HCT116 (cell line): Measurements from ENCODE around the gene OPHN1. TPM values are rescaled to one million over a fixed set of nuclear protein-coding genes. Genes with fewer than 3 reads are reported as not detected.

Source experiments
- ATAC-seq: fragments of 200-7000 bp; cut with Tn5 transposase; 2 replicates; pipeline ENCODE4 v1.9.1; 2020; ENCODE audit warnings: mild to moderate bottlenecking, moderate library complexity
- BruUV-seq: library from RNA; stranded (reverse); fragments of 400-500 nt; replicated peaks from 2 replicates; lab custom pipeline; 2021; lab: Mats Ljungman, UMichigan
- CTCF ChIA-PET: fragments of 300-600 bp; sonication (Branson Sonifier 250); formaldehyde crosslinking; loops from one replicate; lab custom pipeline; 2021; ENCODE audit warnings: antibody characterized with exemption; lab: Charles Lee
- POLR2A ChIA-PET: fragments of 300-600, 350-600 bp; sonication (Branson Sonifier 250); formaldehyde crosslinking; loops from one replicate; lab custom pipeline; 2021; ENCODE audit warnings: antibody characterized with exemption; lab: Charles Lee
- RAD21 ChIA-PET, 2 experiments: fragments of 300-600 bp; sonication (Branson Sonifier 250); formaldehyde crosslinking; loops; one replicate each; lab custom pipeline; 2023; ENCODE audit warnings: low total read pairs in 2 of 2; ENCODE audit not compliant: uncharacterized antibody in 2 of 2, unreplicated experiment in 2 of 2, low non-redundant PET in 1 of 2; lab: Charles Lee
- DNase-seq: peaks from one replicate; pipeline ENCODE4 v3.0.0-alpha.2; 2010; ENCODE audit warnings: low read depth, low spot score
- H2AFZ ChIP-seq: fragments of 200-600 bp; shearing (Covaris generic), sonication (generic); 2 replicates; pipeline ENCODE4 v1.6.1; 2017; ENCODE audit warnings: low read depth, mixed run types, mixed read lengths, antibody characterized with exemption, low read length; ENCODE audit not compliant: poor library complexity, severe bottlenecking
- H3K27ac ChIP-seq: 2 replicates; pipeline ENCODE4 v1.5.1; 2012; ENCODE audit warnings: low read depth, low read length
- H3K27me3 ChIP-seq: fragments of 200-600 bp; sonication (generic); 2 replicates; pipeline ENCODE4 v1.6.1; 2016; ENCODE audit warnings: mixed run types, low read length, mixed read lengths; ENCODE audit not compliant: insufficient read depth
- H3K36me3 ChIP-seq, 2 experiments: fragments of 200-500 bp in 1 of 2; fragments of 200-600 bp in 1 of 2; sonication (Bioruptor generic) in 1 of 2; sonication (generic) in 1 of 2; 2 replicates each; pipeline versions ENCODE4 v1.5.1 to v1.6.1; 2014 to 2016; ENCODE audit warnings: low read length in 2 of 2, inconsistent platforms in 1 of 2, mixed read lengths in 1 of 2, mixed run types in 1 of 2; ENCODE audit not compliant: insufficient read depth in 2 of 2, control insufficient read depth in 1 of 2
- H3K4me1 ChIP-seq, 2 experiments: fragments of 200-600 bp in 1 of 2; sonication (generic) in 1 of 2; 2 replicates each; pipeline versions ENCODE4 v1.5.1 to v1.6.1; 2012 to 2017; ENCODE audit warnings: low read length in 2 of 2, inconsistent platforms in 1 of 2, mild to moderate bottlenecking in 1 of 2, mixed read lengths in 1 of 2, mixed run types in 1 of 2, moderate library complexity in 1 of 2; ENCODE audit not compliant: insufficient read depth in 2 of 2, control insufficient read depth in 1 of 2
- H3K4me2 ChIP-seq: fragments of 200-600 bp; sonication (generic); 2 replicates; pipeline ENCODE4 v1.6.1; 2017; ENCODE audit warnings: mixed run types, low read length, mixed read lengths
- H3K4me3 ChIP-seq, 2 experiments: fragments of 200-600 bp in 1 of 2; sonication (generic) in 1 of 2; replicated peaks in 1 of 2; 2 replicates each; pipeline ENCODE4 v1.5.1; 2011 to 2016; ENCODE audit warnings: low read length in 2 of 2, control low read depth in 1 of 2, low read depth in 1 of 2, mild to moderate bottlenecking in 1 of 2, mixed read lengths in 1 of 2, mixed run types in 1 of 2
- H3K79me2 ChIP-seq: fragments of 200-600 bp; sonication (generic); 2 replicates; pipeline ENCODE4 v1.6.1; 2017; ENCODE audit warnings: mild to moderate bottlenecking, mixed run types, low read length, moderate library complexity, mixed read lengths; ENCODE audit not compliant: insufficient read depth
- H3K9ac ChIP-seq: fragments of 200-600 bp; sonication (generic); 2 replicates; pipeline ENCODE4 v1.6.1; 2016; ENCODE audit warnings: low read length, mixed read lengths
- H3K9me2 ChIP-seq: fragments of 200-600 bp; sonication (generic), shearing (Covaris generic); 2 replicates; pipeline ENCODE4 v1.6.1; 2017; ENCODE audit warnings: mixed run types, mild to moderate bottlenecking, moderate library complexity; ENCODE audit not compliant: insufficient read depth
- H3K9me3 ChIP-seq, 2 experiments: fragments of 200-500 bp in 1 of 2; fragments of 200-600 bp in 1 of 2; sonication (Bioruptor generic) in 1 of 2; sonication (generic) in 1 of 2; 2 replicates each; pipeline ENCODE4 v1.6.1; 2014 to 2017; ENCODE audit warnings: low read length in 2 of 2, mixed read lengths in 2 of 2, inconsistent platforms in 1 of 2, low read depth in 1 of 2, mild to moderate bottlenecking in 1 of 2, mixed run types in 1 of 2, moderate library complexity in 1 of 2; ENCODE audit not compliant: control insufficient read depth in 1 of 2, insufficient read depth in 1 of 2
- H4K20me1 ChIP-seq: fragments of 200-600 bp; sonication (generic), shearing (Covaris generic); 2 replicates; pipeline ENCODE4 v1.6.1; 2017; ENCODE audit warnings: mixed run types, mild to moderate bottlenecking, moderate library complexity; ENCODE audit not compliant: insufficient read depth
- CBX3 ChIP-seq: IDR thresholded peaks from 2 replicates; pipeline ENCODE4 v1.6.1; 2012; ENCODE audit warnings: low read depth
- EGR1 ChIP-seq: IDR thresholded peaks from 2 replicates; pipeline ENCODE4 v1.6.1; 2012; ENCODE audit warnings: low read depth
- ELF1 ChIP-seq: IDR thresholded peaks from 2 replicates; pipeline ENCODE4 v1.6.1; 2012; ENCODE audit warnings: low read depth, borderline replicate concordance
- EZH2 ChIP-seq: fragments of 200-600 bp; sonication (generic); IDR thresholded peaks from 2 replicates; pipeline ENCODE4 v1.6.1; 2017; ENCODE audit warnings: antibody characterized with exemption, mixed run types
- POLR2AphosphoS5 ChIP-seq: IDR thresholded peaks from 2 replicates; pipeline ENCODE4 v1.6.1; 2011; ENCODE audit warnings: mild to moderate bottlenecking, low read depth, low read length, moderate library complexity
- RAD21 ChIP-seq: IDR thresholded peaks from 2 replicates; pipeline ENCODE4 v1.6.1; 2012; ENCODE audit warnings: low read depth, mild to moderate bottlenecking
- SP1 ChIP-seq: IDR thresholded peaks from 2 replicates; pipeline ENCODE4 v1.6.1; 2012; ENCODE audit warnings: low read depth
- SRF ChIP-seq: IDR thresholded peaks from 2 replicates; pipeline ENCODE4 v1.6.1; 2012; ENCODE audit warnings: low read depth
- TCF7L2 ChIP-seq: IDR thresholded peaks from 2 replicates; pipeline ENCODE4 v1.7.0; 2011; ENCODE audit warnings: borderline replicate concordance, inconsistent platforms; ENCODE audit not compliant: insufficient read depth, insufficient read length; ENCODE audit errors: extremely low read depth
- YY1 ChIP-seq: IDR thresholded peaks from 2 replicates; pipeline ENCODE4 v1.6.1; 2011; ENCODE audit warnings: low read length, low read depth, moderate library complexity, mild to moderate bottlenecking; ENCODE audit not compliant: insufficient replicate concordance; ENCODE audit errors: extremely low read depth
- intact Hi-C: fragments of 100-400 bp; cut with micrococcal nuclease; formaldehyde crosslinking; loops from 2 replicates; pipeline ENCODE4 v1.10.0; 2022
- total RNA-seq: library from RNA; stranded (reverse); gene quantifications from one replicate; pipeline ENCODE4 v1.2.1, GENCODE V29; 2021; ENCODE audit not compliant: unreplicated experiment
- TF ChIP-seq, protein P1 (sequence below), 3 experiments: fragments of 200-600 bp in 1 of 3; sonication (generic) in 1 of 3; IDR thresholded peaks in 2 of 3; conservative IDR thresholded peaks in 1 of 3; 2 replicates each; pipeline ENCODE4 v1.5.1; 2012 to 2017; ENCODE audit warnings: low read depth in 2 of 3, low read length in 2 of 3, antibody characterized with exemption in 1 of 3, borderline replicate concordance in 1 of 3, control low read depth in 1 of 3, mild to moderate bottlenecking in 1 of 3, mixed read lengths in 1 of 3, mixed run types in 1 of 3, moderate library complexity in 1 of 3; ENCODE audit not compliant: insufficient read depth in 1 of 3
- TF ChIP-seq, protein P2 (sequence below): IDR thresholded peaks from 2 replicates; pipeline ENCODE4 v1.6.1; 2012

OPHN1 gene
- total RNA-seq, 1 experiment from 2014 or later = 2.9 TPM

- H3K27ac ChIP-seq = no peak overlapping the region
- H3K9me2 ChIP-seq = no peaks in the 10 kb centered on the region
- no peaks in the 10 kb centered on the region for H3K27me3 ChIP-seq
- H3K9ac ChIP-seq = no peak overlapping the region
- DNase-seq = no peak
- RAD21 ChIA-PET = no interaction called here
- no peak for ATAC-seq
- no peaks in the 10 kb centered on the region for H3K9me3 ChIP-seq
- no peak for TF ChIP-seq TCF7L2
- TF ChIP-seq, protein P1, sequence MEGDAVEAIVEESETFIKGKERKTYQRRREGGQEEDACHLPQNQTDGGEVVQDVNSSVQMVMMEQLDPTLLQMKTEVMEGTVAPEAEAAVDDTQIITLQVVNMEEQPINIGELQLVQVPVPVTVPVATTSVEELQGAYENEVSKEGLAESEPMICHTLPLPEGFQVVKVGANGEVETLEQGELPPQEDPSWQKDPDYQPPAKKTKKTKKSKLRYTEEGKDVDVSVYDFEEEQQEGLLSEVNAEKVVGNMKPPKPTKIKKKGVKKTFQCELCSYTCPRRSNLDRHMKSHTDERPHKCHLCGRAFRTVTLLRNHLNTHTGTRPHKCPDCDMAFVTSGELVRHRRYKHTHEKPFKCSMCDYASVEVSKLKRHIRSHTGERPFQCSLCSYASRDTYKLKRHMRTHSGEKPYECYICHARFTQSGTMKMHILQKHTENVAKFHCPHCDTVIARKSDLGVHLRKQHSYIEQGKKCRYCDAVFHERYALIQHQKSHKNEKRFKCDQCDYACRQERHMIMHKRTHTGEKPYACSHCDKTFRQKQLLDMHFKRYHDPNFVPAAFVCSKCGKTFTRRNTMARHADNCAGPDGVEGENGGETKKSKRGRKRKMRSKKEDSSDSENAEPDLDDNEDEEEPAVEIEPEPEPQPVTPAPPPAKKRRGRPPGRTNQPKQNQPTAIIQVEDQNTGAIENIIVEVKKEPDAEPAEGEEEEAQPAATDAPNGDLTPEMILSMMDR (IDR thresholded peaks at IDR 0.05 in 2 of 3, conservative IDR thresholded peaks at IDR 0.05 in 1 of 3; ENCODE audit: borderline replicate concordance in 1 of 3, insufficient read depth in 1 of 3, low read depth in 2 of 3, low read length in 2 of 3) = no peak
- TF ChIP-seq, all 23 proteins: peak for 0
- Histone ChIP-seq H2AFZ (no peak overlapping the region), H3K36me3 (no peaks in the 10 kb centered on the region), H3K4me1 (no peaks in the 10 kb centered on the region), H3K4me2 (no peak overlapping the region), H4K20me1 (no peaks in the 10 kb centered on the region), H3K79me2 (no peaks in the 10 kb centered on the region), H3K4me3 (no peak overlapping the region)
- POLR2A ChIA-PET = no interaction called here
- intact Hi-C loops = no loop called here
- BruUV-seq = no TSS peak
- CTCF ChIA-PET = no interaction called here
These were observed 372.1 kb downstream of the OPHN1 start for GRCh38 chrX:68061206-68061535.

DNA sequence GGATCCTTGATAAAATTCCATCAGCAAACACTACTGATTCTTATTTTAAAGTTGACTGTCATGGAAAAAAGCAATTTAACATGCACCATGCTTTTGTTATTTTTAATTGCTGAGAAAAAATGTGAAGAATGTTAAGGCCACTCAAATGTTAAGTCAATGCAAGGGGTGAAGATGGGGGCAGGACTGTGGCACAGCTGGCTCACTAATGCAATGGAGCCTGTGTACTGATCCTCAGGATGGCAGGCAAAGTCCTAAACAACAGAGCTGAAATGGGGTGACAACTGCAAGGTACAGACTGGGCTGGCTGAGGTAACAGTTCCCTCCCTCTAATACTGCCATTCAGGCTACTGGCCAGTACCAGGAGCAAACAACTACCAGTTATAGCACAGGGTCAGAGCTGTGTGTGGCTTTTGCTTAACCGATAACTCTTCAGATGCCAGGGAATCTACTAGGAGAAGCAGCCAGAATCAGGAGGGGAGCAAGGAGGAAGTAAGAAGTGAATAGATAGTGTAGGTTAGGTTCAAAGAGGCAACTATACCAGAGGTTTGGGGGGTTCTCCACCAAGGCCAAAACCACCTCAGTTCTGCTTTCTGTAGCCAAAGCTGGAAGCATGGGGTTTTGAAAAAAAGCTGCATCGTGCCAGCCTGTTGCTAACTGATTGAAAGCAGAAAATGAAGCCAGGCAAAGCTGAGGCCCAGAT, 372.6 kb downstream of the OPHN1 start:
- Histone ChIP-seq H3K79me2 (no peaks in the 10 kb centered on the region), H3K27me3 (no peaks in the 10 kb centered on the region), H3K4me2 (no peak overlapping the region), H3K4me3 (no peak overlapping the region), H3K9me2 (no peaks in the 10 kb centered on the region), H3K4me1 (no peaks in the 10 kb centered on the region), H2AFZ (no peak overlapping the region), H3K9me3 (no peaks in the 10 kb centered on the region), H3K27ac (no peak overlapping the region), H3K9ac (no peak overlapping the region), H4K20me1 (no peaks in the 10 kb centered on the region), H3K36me3 (no peaks in the 10 kb centered on the region)
- TF ChIP-seq SRF (no peak), YY1 (no peak), EZH2 (no peak), SP1 (no peak), EGR1 (no peak), ELF1 (no peak), RAD21 (no peak), CBX3 (no peak), POLR2AphosphoS5 (no peak)
- TF ChIP-seq, protein P2, sequence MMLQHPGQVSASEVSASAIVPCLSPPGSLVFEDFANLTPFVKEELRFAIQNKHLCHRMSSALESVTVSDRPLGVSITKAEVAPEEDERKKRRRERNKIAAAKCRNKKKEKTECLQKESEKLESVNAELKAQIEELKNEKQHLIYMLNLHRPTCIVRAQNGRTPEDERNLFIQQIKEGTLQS = no peak
- ChIA-PET POLR2A (no interaction called here), RAD21 (no interaction called here), CTCF (no interaction called here)
- DNase-seq = no peak
- ATAC-seq = no peak
- no TSS peak for BruUV-seq
- intact Hi-C loops = no loop called here
